ENCODE data around the gene TBC1D22A. TPM values are rescaled to one million over a fixed set of nuclear protein-coding genes. Genes with fewer than 3 reads are reported as not detected.
A peak's percentile ranks its signal among the peaks of the same experiment; 100 is the strongest.

TBC1D22A gene
- total RNA-seq, 3 donors from 2014 or later: 19.0 to 23.6 (median 23.6) TPM

DNA sequence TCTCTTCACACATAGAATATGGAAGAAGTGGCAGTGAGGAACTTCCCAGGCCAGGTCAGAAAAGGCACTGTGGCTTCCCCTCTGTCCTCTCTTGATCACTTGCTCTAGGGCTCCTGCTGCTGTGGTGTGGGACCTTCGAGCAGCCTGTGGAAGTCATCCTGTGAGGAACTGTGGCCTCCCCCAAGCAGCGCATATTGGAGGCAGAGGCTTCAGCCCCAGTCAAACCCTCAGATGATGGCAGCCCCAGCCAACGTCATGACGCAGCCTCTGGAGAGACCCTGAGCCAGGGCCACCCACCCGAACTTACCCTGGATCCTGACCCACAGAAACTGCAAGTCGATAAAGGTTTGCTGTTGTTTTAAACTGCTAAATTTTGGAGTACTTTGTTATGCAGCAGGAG lies 444.9 kb downstream of the TBC1D22A start:
- Histone ChIP-seq H3K27me3 (peaks cover 0 to 19% of the 10 kb centered on the region in 2 donors), H3K36me3 (no peaks in the 10 kb centered on the region), H3K27ac (no peak overlapping the region), H3K4me1 (no peaks in the 10 kb centered on the region), H3K4me3 (no peak overlapping the region), H3K9me3 (no peaks in the 10 kb centered on the region)
- DNase-seq (ENCODE audit: low spot score in 2 of 2): peak in 1 of 2 donors; percentile 3
- intact Hi-C loops (cut with DNase I; ENCODE audit: low total_unique reads): no loop called here
- TF ChIP-seq POLR2AphosphoS5 (IDR thresholded peaks at IDR 0.05) (no peak), POLR2A (IDR thresholded peaks at IDR 0.05) (no peak)
- TF ChIP-seq, protein P1, sequence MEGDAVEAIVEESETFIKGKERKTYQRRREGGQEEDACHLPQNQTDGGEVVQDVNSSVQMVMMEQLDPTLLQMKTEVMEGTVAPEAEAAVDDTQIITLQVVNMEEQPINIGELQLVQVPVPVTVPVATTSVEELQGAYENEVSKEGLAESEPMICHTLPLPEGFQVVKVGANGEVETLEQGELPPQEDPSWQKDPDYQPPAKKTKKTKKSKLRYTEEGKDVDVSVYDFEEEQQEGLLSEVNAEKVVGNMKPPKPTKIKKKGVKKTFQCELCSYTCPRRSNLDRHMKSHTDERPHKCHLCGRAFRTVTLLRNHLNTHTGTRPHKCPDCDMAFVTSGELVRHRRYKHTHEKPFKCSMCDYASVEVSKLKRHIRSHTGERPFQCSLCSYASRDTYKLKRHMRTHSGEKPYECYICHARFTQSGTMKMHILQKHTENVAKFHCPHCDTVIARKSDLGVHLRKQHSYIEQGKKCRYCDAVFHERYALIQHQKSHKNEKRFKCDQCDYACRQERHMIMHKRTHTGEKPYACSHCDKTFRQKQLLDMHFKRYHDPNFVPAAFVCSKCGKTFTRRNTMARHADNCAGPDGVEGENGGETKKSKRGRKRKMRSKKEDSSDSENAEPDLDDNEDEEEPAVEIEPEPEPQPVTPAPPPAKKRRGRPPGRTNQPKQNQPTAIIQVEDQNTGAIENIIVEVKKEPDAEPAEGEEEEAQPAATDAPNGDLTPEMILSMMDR (IDR thresholded peaks at IDR 0.05): no peak

DNA sequence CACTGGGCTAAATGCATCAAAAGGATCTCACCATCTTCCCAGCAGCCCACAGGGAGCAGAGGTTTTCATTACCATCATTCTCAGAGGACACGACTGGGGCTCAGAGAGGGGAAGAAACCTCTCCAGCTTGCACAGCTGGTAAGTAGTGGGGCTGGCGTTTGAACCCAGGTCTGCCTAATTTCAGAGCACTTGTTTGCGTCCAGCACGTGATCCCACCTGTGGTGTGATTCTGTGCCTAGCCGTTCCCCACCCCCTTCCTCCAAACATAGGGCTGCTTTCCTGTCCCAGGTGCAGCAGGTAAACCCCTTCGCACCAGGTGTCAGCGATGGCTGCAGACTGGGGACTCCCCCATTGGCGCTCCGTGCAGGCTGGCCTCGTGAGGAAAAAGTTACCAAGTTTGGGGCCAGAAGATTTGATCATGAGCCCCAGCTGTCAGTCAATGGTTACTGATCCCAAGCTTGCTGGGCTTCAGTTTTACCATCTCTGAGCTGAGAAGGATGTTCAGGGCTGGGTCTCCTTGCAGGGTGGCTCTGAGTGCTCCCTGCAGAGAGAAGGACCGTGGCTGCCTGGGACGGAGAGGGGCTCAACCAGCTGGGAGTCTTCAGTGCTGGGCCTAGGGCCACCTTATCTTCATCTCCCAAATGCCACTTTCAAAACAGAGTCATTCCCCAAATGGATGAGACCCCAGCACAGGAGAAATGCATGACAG lies 445.6 kb downstream of the TBC1D22A start:
- peak in 1 of 2 donors; percentile 10 for DNase-seq (ENCODE audit: low spot score in 2 of 2)
- H3K4me1 ChIP-seq: no peaks in the 10 kb centered on the region
- H3K27ac ChIP-seq: no peak overlapping the region
- TF ChIP-seq POLR2A (IDR thresholded peaks at IDR 0.05) (no peak), POLR2AphosphoS5 (IDR thresholded peaks at IDR 0.05) (no peak)
- TF ChIP-seq, protein P1 (IDR thresholded peaks at IDR 0.05): no peak
- H3K9me3 ChIP-seq: no peaks in the 10 kb centered on the region
- H3K36me3 ChIP-seq: no peaks in the 10 kb centered on the region
- no peak overlapping the region for H3K4me3 ChIP-seq
- intact Hi-C loops (cut with DNase I; ENCODE audit: low total_unique reads): no loop called here
- peaks cover 0 to 14% of the 10 kb centered on the region in 2 donors for H3K27me3 ChIP-seq

DNA sequence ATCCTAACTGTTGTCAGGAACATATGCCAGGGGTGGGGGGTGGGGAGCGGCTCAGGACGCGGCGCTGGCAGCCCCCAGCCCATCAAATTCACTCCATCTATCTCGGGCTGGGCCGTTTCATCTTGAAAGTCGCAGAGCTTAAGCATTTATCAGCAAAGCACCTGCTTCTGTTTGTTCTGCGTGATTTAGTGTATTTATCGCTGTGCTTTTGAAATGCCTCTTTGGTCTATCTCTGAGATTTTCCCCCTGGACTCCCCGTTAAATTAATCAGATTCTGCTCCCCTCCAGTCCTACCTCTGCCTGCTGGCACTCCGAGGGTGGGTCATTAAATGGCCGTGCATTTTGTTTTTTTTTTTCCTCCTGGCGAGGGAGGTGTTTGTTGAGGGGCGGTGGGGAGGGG lies 446.2 kb downstream of the TBC1D22A start:
- no peaks in the 10 kb centered on the region for H3K36me3 ChIP-seq
- DNase-seq (ENCODE audit: low spot score in 2 of 2): peak in 1 of 2 donors; percentile 6
- H3K4me3 ChIP-seq: no peak overlapping the region
- H3K27ac ChIP-seq: no peak overlapping the region
- H3K9me3 ChIP-seq: no peaks in the 10 kb centered on the region
- intact Hi-C loops (cut with DNase I; ENCODE audit: low total_unique reads): no loop called here
- TF ChIP-seq POLR2AphosphoS5 (IDR thresholded peaks at IDR 0.05): no peak
- TF ChIP-seq, protein P1 (IDR thresholded peaks at IDR 0.05): no peak
- no peak for TF ChIP-seq POLR2A (IDR thresholded peaks at IDR 0.05)
- no peaks in the 10 kb centered on the region for H3K4me1 ChIP-seq
- H3K27me3 ChIP-seq: peaks cover 0 to 14% of the 10 kb centered on the region in 2 donors

DNA sequence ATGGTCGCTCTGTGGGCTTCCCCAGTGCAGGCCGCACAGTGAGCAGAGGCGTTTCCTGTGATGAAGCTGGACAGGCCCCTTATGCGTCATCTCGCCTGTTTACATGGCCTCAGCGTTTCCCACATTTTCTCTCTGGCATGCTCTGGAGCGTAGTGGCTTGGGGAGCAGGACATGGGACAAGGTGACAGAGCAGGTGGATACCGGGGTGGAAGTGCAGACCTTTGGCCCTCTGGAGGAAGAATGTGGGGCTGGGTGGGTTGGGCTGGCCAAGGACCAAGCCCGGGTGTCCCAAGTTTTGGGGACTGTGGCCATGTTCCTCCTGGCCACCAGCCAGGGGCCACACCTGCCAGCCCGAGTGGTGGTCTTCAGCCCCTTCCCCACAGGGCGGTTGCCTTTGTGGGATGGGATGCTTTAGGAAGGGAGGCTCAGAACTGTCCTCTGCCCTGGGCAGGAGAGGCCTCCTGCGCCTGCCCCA lies 446.6 kb downstream of the TBC1D22A start:
- intact Hi-C loops (cut with DNase I; ENCODE audit: low total_unique reads): no loop called here
- no peaks in the 10 kb centered on the region for H3K9me3 ChIP-seq
- H3K36me3 ChIP-seq: no peaks in the 10 kb centered on the region
- TF ChIP-seq, protein P1 (IDR thresholded peaks at IDR 0.05): no peak
- no peak for TF ChIP-seq POLR2A (IDR thresholded peaks at IDR 0.05)
- no peaks in the 10 kb centered on the region for H3K4me1 ChIP-seq
- peaks cover 0 to 14% of the 10 kb centered on the region in 2 donors for H3K27me3 ChIP-seq
- peak in 1 of 2 donors; percentile 6 for DNase-seq (ENCODE audit: low spot score in 2 of 2)
- H3K4me3 ChIP-seq: no peak overlapping the region
- H3K27ac ChIP-seq: no peak overlapping the region

DNA sequence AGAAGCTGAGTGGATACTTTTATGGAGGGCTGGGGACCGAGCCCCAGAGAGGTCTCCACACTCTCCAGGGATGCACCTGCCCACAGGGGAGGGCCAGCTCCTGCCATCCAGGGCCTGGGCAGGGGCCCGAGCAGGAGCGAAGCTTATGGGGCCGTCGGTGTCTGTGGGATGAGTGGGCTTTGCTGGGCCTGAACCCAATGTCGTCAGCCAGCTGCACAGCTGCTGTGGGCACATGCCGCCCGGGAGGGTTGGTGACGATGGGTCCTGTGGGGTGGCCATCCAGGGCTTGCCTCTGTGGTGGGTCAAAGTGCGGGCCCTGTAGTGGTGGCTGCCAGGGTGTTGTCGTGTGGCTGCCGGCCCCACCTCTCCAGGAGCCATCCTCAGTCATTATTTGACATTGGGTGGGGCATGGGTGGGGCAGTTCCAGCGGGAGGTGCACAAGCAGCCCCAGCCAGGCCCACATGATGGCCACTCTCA lies 447.1 kb downstream of the TBC1D22A start:
- peak in 1 of 2 donors; percentile 16 for DNase-seq (ENCODE audit: low spot score in 2 of 2)
- Histone ChIP-seq H3K27ac (no peak overlapping the region), H3K9me3 (no peaks in the 10 kb centered on the region), H3K36me3 (no peaks in the 10 kb centered on the region), H3K4me3 (no peak overlapping the region), H3K4me1 (no peaks in the 10 kb centered on the region), H3K27me3 (peaks cover 0 to 14% of the 10 kb centered on the region in 2 donors)
- TF ChIP-seq, protein P1 (IDR thresholded peaks at IDR 0.05): no peak
- no peak for TF ChIP-seq POLR2A (IDR thresholded peaks at IDR 0.05)
- no peak for TF ChIP-seq POLR2AphosphoS5 (IDR thresholded peaks at IDR 0.05)
- intact Hi-C loops (cut with DNase I; ENCODE audit: low total_unique reads): no loop called here
